ENCODE measurements around the gene PRUNE2.

- TF ChIP-seq EZH2 (IDR thresholded peaks at IDR 0.05; ENCODE audit: low read depth, low read length, severe bottlenecking) (no peak), CTCF (IDR thresholded peaks at IDR 0.05; ENCODE audit: control extremely low read depth in 1 of 3, insufficient read depth in 1 of 3, low read depth in 1 of 3, low read length in 3 of 3) (no peak), RBBP5 (IDR thresholded peaks at IDR 0.05; ENCODE audit: borderline replicate concordance, low read depth, low read length) (no peak), SRF (IDR thresholded peaks at IDR 0.05; ENCODE audit: low read depth, low read length) (no peak), POLR2A (IDR thresholded peaks at IDR 0.05; ENCODE audit: control extremely low read depth in 1 of 2, low read depth in 2 of 2, low read length in 2 of 2) (no peak), RFX5 (IDR thresholded peaks at IDR 0.05; ENCODE audit: borderline replicate concordance, low read depth, low read length) (no peak), MAX (IDR thresholded peaks at IDR 0.05) (no peak), HDAC2 (IDR thresholded peaks at IDR 0.05; ENCODE audit: borderline replicate concordance in 1 of 2, low read depth in 2 of 2, low read length in 2 of 2) (no peak), PHF8 (conservative IDR thresholded peaks at IDR 0.05; ENCODE audit: low read depth, low read length) (no peak), BACH1 (IDR thresholded peaks at IDR 0.05; ENCODE audit: low read length) (no peak)
Observed at GRCh38 chr9:76667521-76667957, 238.4 kb downstream of the PRUNE2 start.

Data from H1 (cell line).